ENCODE measurements around the gene STRBP.

- TF ChIP-seq CTCF (IDR thresholded peaks at IDR 0.05; ENCODE audit: low read length): no peak
- TF ChIP-seq EZH2phosphoT487 (IDR thresholded peaks at IDR 0.05; ENCODE audit: low read length): no peak
These were observed 181.0 kb downstream of the STRBP start for GRCh38 chr9:123087359-123087888.
